ENCODE data around the gene ZNF784. TPM values are rescaled to one million over a fixed set of nuclear protein-coding genes. Genes with fewer than 3 reads are reported as not detected.

The ZNF784 gene
- 4.9 and 7.0 TPM in 2 replicates for total RNA-seq

DNA sequence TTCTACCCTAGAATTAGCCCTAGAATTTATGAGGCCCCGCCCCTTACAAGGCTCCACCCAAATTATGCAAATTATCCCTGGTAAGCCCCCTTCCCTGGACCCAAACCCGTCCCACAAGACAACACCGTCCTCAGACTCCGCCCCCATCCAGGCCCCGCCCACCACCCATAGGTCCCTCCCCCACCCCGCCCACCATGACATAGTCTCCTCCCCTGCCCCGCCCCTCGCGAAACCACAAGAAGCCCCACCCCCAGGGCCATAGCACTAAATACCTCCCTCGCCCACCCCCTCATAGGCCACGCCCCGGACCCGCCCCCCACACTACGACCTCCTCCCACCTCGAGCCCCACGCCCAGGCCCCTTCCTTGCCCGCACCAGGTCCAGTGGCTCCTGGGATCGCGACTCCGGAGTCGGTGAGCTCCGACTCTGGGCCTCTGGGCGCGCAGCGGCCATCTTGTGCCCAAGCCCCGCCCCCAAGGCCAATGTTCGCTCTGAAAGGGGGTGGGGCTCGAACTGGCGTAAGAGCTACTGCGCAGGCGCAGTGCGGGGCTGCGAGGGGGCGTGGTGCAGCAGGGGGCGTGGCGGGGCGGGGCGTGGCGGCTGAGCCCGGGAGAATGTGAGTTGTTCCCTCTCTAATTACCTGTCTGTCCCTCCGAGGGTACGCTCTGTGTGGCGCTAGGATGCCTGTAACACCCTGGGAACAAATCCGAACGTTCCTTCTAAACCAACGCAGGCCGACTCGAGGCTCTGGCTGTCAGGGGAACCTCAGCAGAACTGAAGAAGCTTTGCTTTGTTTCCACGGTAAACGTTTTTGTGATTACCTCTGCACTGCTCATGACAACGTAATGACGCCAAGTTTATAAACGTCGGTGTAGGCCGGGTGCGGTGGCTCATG, at the start of gene ZNF784:
Gene ZNF784, minus strand, starts transcription at position 458 of the 895 bp plus-strand sequence. Its CDS starts 5 bp downstream, at position 453.

GRCh38 chr19:55654868-55655647, 30.7 kb upstream of the ZNF784 start, which contains the start of gene U2AF2:
Gene U2AF2 (plus strand): TSS chr19:55655035. CDS start chr19:55655105, 70 bp downstream.

GRCh38 chr19:55647732-55648584, 23.6 kb upstream of the ZNF784 start, which contains the start of gene CCDC106:
Gene CCDC106 (plus strand): TSS chr19:55648212. CDS start chr19:55649047, 835 bp downstream.

GRCh38 chr19:55643003-55643886, 18.9 kb upstream of the ZNF784 start, which contains the start of gene ZNF581:
Gene ZNF581 (plus strand): TSS chr19:55643649. CDS start chr19:55644572, 923 bp downstream.

GRCh38 chr19:55640577-55641425, 16.4 kb upstream of the ZNF784 start, which contains the start of gene ZNF580:
Gene ZNF580 (plus strand): TSS chr19:55641002. CDS start chr19:55642509, 1,507 bp downstream.

GRCh38 chr19:55605637-55606470, 18.5 kb downstream of the ZNF784 start, which contains the start of gene ZNF865:
Gene ZNF865 (plus strand): TSS chr19:55605647. CDS start chr19:55613619, 7,972 bp downstream.

DNA sequence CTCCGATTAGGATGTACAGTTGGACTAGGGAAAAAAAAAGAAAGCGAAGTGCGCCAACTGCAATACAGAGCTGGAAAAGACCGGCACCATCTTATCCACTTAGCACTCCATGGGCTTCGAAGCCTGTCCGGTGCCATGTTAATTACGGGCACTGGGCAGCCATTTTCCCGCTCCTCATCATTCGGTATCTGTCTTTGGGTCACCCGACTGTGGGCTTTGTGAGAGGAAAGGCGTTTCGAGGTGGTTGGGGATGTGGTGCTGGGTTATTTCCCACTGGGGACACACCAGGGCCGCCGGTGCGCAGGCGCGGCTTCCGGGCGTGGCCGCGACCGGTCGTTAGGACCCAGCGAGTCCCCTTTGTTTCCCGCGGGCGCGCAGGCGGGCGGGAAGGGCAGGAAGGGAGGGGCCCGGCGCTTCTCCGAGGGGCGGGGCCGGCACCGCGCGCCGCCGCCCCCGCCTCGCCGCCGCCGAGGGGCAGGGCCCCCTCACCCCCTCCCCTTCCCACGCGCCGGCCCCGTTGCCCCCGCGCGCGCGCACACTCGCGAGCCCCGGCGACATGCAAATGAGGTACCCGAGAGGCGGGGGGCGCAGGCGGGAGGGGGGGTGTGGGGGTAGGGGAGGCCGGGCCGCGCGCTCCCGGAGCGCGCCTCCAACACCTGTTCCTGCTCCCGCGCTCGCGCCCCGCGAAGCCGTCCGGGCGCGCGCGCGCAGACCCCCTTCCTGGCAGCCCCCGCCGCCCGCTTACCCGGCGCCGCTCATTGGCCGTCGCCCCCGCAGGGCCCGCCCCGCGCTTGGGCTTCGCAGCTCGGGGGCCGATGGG, 24.3 kb downstream of the ZNF784 start, which contains the start of gene ZNF524:
Gene ZNF524, plus strand, starts transcription at position 447 of the 820 bp plus-strand sequence. CDS start 1,825 bp downstream, outside the sequence.

DNA sequence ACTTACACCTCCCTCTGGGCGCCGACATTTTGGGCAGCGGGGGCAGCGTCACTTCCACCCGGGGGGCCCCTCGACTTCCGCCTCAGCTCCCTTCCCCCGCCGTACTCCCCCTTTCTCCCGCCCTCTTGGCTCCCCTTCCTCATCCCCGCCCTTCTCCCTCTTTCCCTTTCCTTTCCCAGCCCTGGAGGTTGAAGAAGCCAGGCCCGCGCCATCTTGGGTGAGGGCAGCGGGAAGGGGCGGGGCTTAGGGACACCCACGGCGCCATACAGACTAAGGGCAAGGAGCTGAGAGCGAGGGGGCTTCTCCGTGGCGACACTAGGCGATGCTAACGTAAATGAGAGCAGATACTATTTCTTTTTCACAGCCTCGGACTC, 24.9 kb downstream of the ZNF784 start, which contains the start of gene FIZ1:
Gene FIZ1, minus strand, starts transcription at position 50 of the 374 bp plus-strand sequence. CDS start 1,652 bp downstream, outside the sequence.

GRCh38 chr19:55580628-55581144, 43.7 kb downstream of the ZNF784 start, which contains the start of gene ZNF579:
Gene ZNF579 (minus strand): TSS chr19:55580848. CDS start chr19:55579639, 1,209 bp downstream.

Other genes starting within 250 kb of the ZNF784 start
- not detected in 2 replicates for gene TMEM190, start 247.7 kb downstream of the ZNF784 start, total RNA-seq
- gene TMEM238, start 240.3 kb downstream of the ZNF784 start, total RNA-seq, result 1.4 TPM in 1 of 2 replicates, not detected in the other
- 301 and 1,049 TPM in 2 replicates for gene RPL28, start 238.6 kb downstream of the ZNF784 start, total RNA-seq
- 40.5 and 198 TPM in 2 replicates for gene UBE2S, start 216.8 kb downstream of the ZNF784 start, total RNA-seq
- not detected in 2 replicates for gene SHISA7, start 181.3 kb downstream of the ZNF784 start, total RNA-seq
- 50.8 and 116 TPM in 2 replicates for gene ISOC2, start 162.9 kb downstream of the ZNF784 start, total RNA-seq
- not detected in 2 replicates for gene C19orf85, start 159.8 kb downstream of the ZNF784 start, total RNA-seq
- 3.3 and 3.9 TPM in 2 replicates for gene ZNF628, start 147.9 kb downstream of the ZNF784 start, total RNA-seq
- 17.5 and 19.3 TPM in 2 replicates for gene NAT14, start 139.4 kb downstream of the ZNF784 start, total RNA-seq
- gene SSC5D, start 136.1 kb downstream of the ZNF784 start, total RNA-seq, result 3.1 and 24.2 TPM in 2 replicates
- gene SBK2, start 87.4 kb downstream of the ZNF784 start, total RNA-seq, result not detected in 2 replicates
- not detected in 2 replicates for gene SBK3, start 79.0 kb downstream of the ZNF784 start, total RNA-seq
- 6.7 and 9.0 TPM in 2 replicates for gene ZNF579, start 43.7 kb downstream of the ZNF784 start, total RNA-seq
- 4.2 and 5.6 TPM in 2 replicates for gene FIZ1, start 25.0 kb downstream of the ZNF784 start, total RNA-seq
- 9.6 and 13.3 TPM in 2 replicates for gene ZNF524, start 24.3 kb downstream of the ZNF784 start, total RNA-seq
- 2.4 and 2.6 TPM in 2 replicates for gene ZNF865, start 18.9 kb downstream of the ZNF784 start, total RNA-seq
- 8.2 and 9.0 TPM in 2 replicates for gene ZNF580, start 16.4 kb upstream of the ZNF784 start, total RNA-seq
- 13.5 and 22.1 TPM in 2 replicates for gene ZNF581, start 19.1 kb upstream of the ZNF784 start, total RNA-seq
- 7.7 and 16.6 TPM in 2 replicates for gene CCDC106, start 23.6 kb upstream of the ZNF784 start, total RNA-seq
- 146 and 147 TPM in 2 replicates for gene U2AF2, start 30.5 kb upstream of the ZNF784 start, total RNA-seq
- gene EPN1, start 50.7 kb upstream of the ZNF784 start, total RNA-seq, result 87.8 and 104 TPM in 2 replicates
- not detected in 2 replicates for gene NLRP9, start 113.8 kb upstream of the ZNF784 start, total RNA-seq
- not detected in 2 replicates for gene RFPL4A, start 134.5 kb upstream of the ZNF784 start, total RNA-seq
- not detected in 2 replicates for gene RFPL4AL1, start 144.6 kb upstream of the ZNF784 start, total RNA-seq
- gene NLRP11, start 207.4 kb upstream of the ZNF784 start, total RNA-seq, result not detected in 2 replicates
- under 0.01 TPM in 1 of 2 replicates, not detected in the other for gene NLRP4, start 212.0 kb upstream of the ZNF784 start, total RNA-seq

All from placental pericyte (primary cell).